Fibroblast of mammary gland (primary cell): ENCODE measurements around the gene ST3GAL3.

Source experiments
- DNase-seq: peaks from one replicate; pipeline ENCODE4 v3.0.0-alpha.2; 2010; ENCODE audit warnings: low read depth
- H3K4me3 ChIP-seq: 2 replicates; pipeline ENCODE4 v1.5.1; 2011; ENCODE audit warnings: low read depth, mild to moderate bottlenecking, low read length, moderate library complexity; ENCODE audit not compliant: control insufficient read depth
- CTCF ChIP-seq: conservative IDR thresholded peaks from 2 replicates; pipeline ENCODE4 v1.5.1; 2011; ENCODE audit warnings: low read depth, low read length, inconsistent platforms; ENCODE audit not compliant: control insufficient read depth, insufficient read depth

The ST3GAL3 gene

GRCh38 chr1:43951021-43951985, 244.0 kb downstream of the ST3GAL3 start:
- no peak for TF ChIP-seq CTCF
- DNase-seq = peak; percentile 65
- H3K4me3 ChIP-seq = no peak overlapping the region

- TF ChIP-seq CTCF = no peak
- no peak for DNase-seq
- no peak overlapping the region for H3K4me3 ChIP-seq
Measured at GRCh38 chr1:43952731-43953346, 245.5 kb downstream of the ST3GAL3 start.

GRCh38 chr1:43953361-43953760, 246.0 kb downstream of the ST3GAL3 start:
- TF ChIP-seq CTCF = no peak
- H3K4me3 ChIP-seq = no peak overlapping the region
- no peak for DNase-seq

- no peak for DNase-seq
- no peak overlapping the region for H3K4me3 ChIP-seq
- no peak for TF ChIP-seq CTCF
Measured at GRCh38 chr1:43954036-43954435, 246.7 kb downstream of the ST3GAL3 start.

GRCh38 chr1:43956234-43956633, 248.9 kb downstream of the ST3GAL3 start:
- no peak for DNase-seq
- no peak for TF ChIP-seq CTCF
- H3K4me3 ChIP-seq = no peak overlapping the region

GRCh38 chr1:43957407-43958040, 250.2 kb downstream of the ST3GAL3 start:
- no peak for TF ChIP-seq CTCF
- no peak overlapping the region for H3K4me3 ChIP-seq
- DNase-seq = no peak
